GM04504 (cell line): ENCODE data around the gene PIGZ.
A peak's percentile ranks its signal among the peaks of the same experiment; 100 is the strongest.
"Not testable (repeated sequence)": the region's sequence is repeated elsewhere in the genome, so short reads cannot be mapped to it uniquely, and the experiment has no call there.

Experiments
- DNase-seq: peaks from one replicate; pipeline ENCODE4 v3.0.0-alpha.2; 2012; ENCODE audit warnings: low read depth

The PIGZ gene

GRCh38 chr3:196949285-196949619 lies 19.4 kb downstream of the PIGZ start:
- no peak for DNase-seq

- DNase-seq = no peak
These were observed 20.0 kb downstream of the PIGZ start for GRCh38 chr3:196948442-196949284.

- DNase-seq = no peak
These were observed 20.7 kb downstream of the PIGZ start for GRCh38 chr3:196947860-196948441.

GRCh38 chr3:196947136-196947859 lies 21.3 kb downstream of the PIGZ start:
- no peak for DNase-seq

GRCh38 chr3:196944037-196944790 lies 24.4 kb downstream of the PIGZ start:
- not testable (repeated sequence) for DNase-seq

- DNase-seq = no peak
These were observed 25.7 kb downstream of the PIGZ start for GRCh38 chr3:196942915-196943277.

GRCh38 chr3:196942226-196942914 lies 26.3 kb downstream of the PIGZ start, which contains the start of gene NCBP2:
Gene NCBP2 (minus strand): TSS chr3:196942528. CDS start chr3:196942503, 25 bp downstream.
- DNase-seq = peak; percentile 95

GRCh38 chr3:196941729-196942225 lies 26.9 kb downstream of the PIGZ start:
- DNase-seq = peak; percentile 22

- DNase-seq = no peak
These were observed 30.1 kb downstream of the PIGZ start for GRCh38 chr3:196938576-196938975.

- DNase-seq = no peak
These were observed 30.5 kb downstream of the PIGZ start for GRCh38 chr3:196938124-196938523.

GRCh38 chr3:196936288-196936687 lies 32.3 kb downstream of the PIGZ start:
- DNase-seq = no peak

- DNase-seq = no peak
These were observed 36.0 kb downstream of the PIGZ start for GRCh38 chr3:196932600-196932999.

GRCh38 chr3:196931828-196932587 lies 36.6 kb downstream of the PIGZ start:
- no peak for DNase-seq

GRCh38 chr3:196931157-196931556 lies 37.5 kb downstream of the PIGZ start:
- DNase-seq = no peak

GRCh38 chr3:196927571-196928453 lies 40.8 kb downstream of the PIGZ start:
- DNase-seq = no peak

- DNase-seq = no peak
These were observed 47.9 kb downstream of the PIGZ start for GRCh38 chr3:196920733-196921132.

- no peak for DNase-seq
These were observed 49.7 kb downstream of the PIGZ start for GRCh38 chr3:196918968-196919367.

- no peak for DNase-seq
These were observed 51.6 kb downstream of the PIGZ start for GRCh38 chr3:196916995-196917394.

GRCh38 chr3:196916221-196916620 lies 52.4 kb downstream of the PIGZ start:
- no peak for DNase-seq

- DNase-seq = no peak
These were observed 53.3 kb downstream of the PIGZ start for GRCh38 chr3:196915375-196915774.
